Islet precursor cell (in vitro differentiated cells): ENCODE data around the gene PAQR3.
A peak's percentile ranks its signal among the peaks of the same experiment; 100 is the strongest.

Experiments
- DNase-seq: peaks from one replicate; pipeline ENCODE4 v3.0.0-alpha.2; 2018

Gene PAQR3, protein sequence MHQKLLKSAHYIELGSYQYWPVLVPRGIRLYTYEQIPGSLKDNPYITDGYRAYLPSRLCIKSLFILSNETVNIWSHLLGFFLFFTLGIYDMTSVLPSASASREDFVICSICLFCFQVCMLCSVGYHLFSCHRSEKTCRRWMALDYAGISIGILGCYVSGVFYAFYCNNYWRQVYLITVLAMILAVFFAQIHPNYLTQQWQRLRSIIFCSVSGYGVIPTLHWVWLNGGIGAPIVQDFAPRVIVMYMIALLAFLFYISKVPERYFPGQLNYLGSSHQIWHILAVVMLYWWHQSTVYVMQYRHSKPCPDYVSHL

GRCh38 chr4:78938868-78939666 is at the start of gene PAQR3:
Gene PAQR3 (minus strand): TSS chr4:78939438. CDS start chr4:78939224, 214 bp downstream.
- peak; percentile 91 for DNase-seq

DNA sequence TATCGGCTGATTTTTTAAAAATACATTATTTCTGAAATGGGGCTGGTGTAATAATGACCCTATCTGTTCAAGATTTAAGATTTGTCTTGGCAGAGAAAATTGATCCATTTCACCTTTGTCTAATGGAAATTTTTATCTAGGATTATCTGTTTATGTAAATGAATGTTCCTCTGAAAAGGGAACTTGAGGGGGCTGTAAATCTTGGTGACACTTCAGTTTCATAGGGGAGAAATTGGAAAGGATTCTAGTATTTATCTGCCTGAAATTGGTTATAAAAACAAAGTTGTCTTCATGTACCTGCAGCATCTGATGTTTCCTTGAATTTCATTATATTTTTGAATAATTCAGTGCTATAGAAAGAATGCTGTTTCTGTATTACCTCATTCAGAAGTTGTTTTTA is 48.4 kb upstream of the PAQR3 start:
- no peak for DNase-seq

DNA sequence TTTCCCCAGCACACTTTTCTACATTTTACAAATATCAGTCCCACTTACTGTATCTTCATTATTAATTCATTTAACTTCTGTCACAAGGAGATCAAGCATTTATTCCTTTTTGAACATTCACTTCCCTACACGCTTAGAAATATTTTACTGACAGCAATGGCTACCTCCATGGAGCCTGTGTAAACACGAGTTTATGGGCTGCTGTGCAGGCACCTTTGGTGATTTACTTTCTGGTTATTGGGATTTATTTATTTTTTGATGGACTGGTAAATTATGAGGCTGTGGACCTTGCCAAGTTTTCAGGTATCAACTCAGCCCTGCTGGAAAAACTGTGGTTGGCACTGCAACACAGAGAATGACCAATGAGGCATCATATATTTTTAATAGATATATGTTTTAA is 45.4 kb upstream of the PAQR3 start:
- DNase-seq: no peak

GRCh38 chr4:78975865-78976264 is 36.6 kb upstream of the PAQR3 start:
- no peak for DNase-seq

DNA sequence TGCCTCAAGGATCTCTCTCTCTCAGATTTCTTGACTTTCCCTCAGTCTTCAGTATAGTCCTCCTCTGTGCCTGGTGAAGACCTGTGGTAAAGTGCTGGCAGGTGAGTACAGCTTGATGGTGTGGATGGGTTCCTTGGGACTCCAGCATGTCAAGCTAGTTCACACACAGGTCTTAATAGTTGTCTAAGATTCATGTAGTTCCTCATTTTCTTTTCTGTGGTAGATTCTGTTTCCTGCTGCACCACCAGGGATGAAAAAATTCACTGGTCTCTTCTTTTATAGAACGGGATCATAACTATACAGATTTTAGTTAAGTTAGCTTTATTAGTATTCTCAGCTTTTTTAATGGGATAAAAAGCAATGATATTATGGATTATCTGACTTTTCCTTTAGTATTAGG is 32.5 kb upstream of the PAQR3 start:
- DNase-seq: no peak

- DNase-seq: no peak
Measured at GRCh38 chr4:78971326-78971725, 32.1 kb upstream of the PAQR3 start.

GRCh38 chr4:78962597-78963115 is 23.4 kb upstream of the PAQR3 start:
- no peak for DNase-seq

DNA sequence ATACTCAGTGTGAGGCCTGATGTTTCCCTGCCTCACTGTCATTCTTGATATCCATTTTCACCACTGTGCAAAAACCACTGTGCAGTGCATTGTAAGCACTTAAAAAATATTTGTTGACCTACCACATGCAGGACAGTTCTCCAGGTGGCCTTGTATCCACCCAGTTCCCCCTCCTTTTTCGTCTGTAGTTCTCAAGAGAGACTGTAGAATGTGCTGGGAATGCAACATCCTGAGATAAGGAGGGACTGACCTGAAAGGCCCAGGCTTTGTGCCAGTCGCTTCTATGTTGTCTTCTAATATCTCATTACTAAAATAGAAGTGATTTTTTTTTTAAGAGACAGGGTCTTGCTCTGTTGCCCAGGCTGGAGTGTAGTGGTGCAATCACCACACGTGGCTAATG is 21.7 kb upstream of the PAQR3 start:
- no peak for DNase-seq

- DNase-seq: no peak
Measured at GRCh38 chr4:78956975-78957374, 17.7 kb upstream of the PAQR3 start.

DNA sequence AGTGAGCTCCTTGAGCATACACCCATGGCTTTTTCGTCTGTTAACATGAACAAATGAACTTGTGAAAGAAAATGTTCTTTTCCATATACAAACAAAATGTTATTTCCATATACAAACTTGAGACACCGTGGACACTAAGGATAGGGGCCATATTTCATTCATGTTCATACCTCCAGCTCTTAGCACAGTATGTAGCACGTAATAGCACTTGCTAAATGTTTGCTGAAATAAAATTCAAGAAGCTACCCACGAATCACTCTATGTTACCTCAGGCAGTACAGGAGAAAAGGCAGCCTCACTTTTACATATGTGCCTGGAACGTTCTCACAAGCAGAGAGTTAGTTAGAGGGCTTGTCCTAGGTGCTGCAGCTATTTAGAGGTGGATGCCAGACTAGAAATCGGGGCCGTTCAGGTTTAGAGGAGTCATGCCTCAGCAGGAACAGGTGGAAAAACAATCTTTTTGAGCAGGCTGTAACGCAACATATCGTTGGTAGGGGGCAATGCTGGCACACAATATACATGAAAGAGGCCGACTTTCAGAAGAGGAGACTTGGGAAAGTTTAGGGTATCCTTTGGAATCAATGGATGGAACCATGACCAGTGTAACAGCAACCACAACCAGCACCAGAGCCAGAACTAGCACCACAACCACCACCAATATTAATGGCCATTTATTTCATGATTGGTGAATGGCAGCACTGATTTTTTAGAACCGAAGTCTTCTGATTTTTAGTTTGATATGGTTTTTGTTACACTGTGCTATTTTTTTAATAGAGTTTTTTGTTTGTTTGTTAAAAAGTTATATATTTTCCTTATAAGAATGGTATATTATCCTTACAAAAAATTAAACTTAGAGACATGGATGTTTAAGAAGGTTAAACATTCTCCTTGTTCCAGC is 14.8 kb upstream of the PAQR3 start:
- no peak for DNase-seq

DNA sequence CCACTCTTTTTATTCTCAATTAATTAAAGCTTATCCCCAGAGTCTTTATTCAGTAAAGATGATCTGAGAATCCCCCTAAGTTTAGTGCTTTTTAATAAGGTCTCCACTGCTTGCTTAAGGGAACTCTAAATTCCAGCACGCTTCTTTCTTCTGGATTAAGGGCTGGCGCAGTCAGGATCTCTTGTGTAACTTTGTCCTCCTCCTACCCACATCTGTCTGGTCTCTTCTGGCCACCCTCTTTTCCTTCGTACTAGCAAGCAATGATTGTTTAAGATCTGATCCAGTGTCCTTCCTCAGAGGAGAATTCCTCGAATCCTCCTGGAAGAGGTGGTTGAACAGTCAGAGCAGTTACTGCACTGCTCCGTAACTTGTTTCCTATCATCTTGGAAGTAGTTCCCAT is 14.0 kb upstream of the PAQR3 start:
- no peak for DNase-seq

GRCh38 chr4:78951862-78952472 is 12.7 kb upstream of the PAQR3 start:
- DNase-seq: no peak

GRCh38 chr4:78949735-78950134 is 10.5 kb upstream of the PAQR3 start:
- no peak for DNase-seq

- DNase-seq: no peak
Measured at GRCh38 chr4:78945651-78946179, 6.5 kb upstream of the PAQR3 start.

GRCh38 chr4:78944381-78944780 is 5.1 kb upstream of the PAQR3 start:
- DNase-seq: no peak

DNA sequence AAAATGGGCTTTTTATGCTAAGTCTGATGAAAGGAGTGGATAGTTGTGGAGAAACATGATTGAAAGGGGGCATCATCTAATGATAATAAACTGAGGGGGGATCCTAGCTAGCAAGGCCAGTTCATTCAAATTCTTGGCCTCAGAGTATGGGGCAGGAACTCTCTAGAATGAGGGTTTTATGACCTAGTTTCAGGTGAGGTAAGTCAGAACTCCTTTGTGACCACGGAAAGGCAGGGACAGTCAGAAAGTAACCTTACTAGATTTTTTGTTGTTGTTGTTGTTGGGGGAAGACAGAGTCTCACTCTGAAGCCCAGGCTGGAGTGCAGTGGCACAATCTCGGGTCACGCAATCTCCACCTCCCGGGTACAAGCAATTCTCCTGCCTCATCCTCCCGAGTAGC is 1.5 kb upstream of the PAQR3 start:
- DNase-seq: no peak

GRCh38 chr4:78939667-78940008 is 400 bp upstream of the PAQR3 start:
- DNase-seq: no peak

DNA sequence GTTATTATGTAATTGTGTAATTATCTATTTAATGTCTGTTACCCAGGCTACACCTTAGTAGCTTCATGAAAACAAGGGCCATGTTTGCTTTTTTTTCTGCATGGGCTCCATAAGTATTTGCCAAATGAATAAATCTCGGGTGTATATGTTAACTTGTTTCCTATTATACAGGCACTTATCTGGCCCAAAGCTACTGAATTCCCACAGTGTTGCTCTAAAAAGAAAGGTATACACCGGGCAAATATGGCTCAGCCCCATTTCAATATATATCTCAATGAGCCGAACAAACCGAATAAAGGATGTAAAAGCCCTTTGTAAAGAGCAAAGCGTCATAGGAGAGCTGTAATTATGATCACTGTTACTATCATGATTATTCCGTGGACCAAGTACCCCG is 767 bp downstream of the PAQR3 start:
- DNase-seq: no peak

DNA sequence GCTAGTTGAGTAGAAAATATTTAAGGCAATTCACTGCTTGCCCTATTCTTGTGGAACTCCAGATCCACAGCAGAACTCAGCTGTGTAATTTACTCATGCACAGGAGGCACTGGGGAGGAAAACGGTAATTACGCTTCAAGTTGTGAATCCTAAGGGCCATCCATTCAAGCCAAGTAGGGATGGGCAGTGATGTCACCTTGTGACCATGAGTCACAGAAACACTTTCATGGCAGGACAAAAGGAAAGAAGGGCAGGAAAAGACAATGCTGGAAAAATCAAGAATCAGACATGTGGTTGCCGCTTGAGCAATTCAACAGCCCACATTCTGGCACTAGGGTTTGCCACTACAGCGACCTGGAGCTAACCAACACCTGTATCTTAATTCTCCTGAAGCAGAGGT is 1.4 kb downstream of the PAQR3 start:
- peak; percentile 69 for DNase-seq

- no peak for DNase-seq
Measured at GRCh38 chr4:78936989-78937388, 2.2 kb downstream of the PAQR3 start.

- no peak for DNase-seq
Measured at GRCh38 chr4:78930016-78930629, 9.1 kb downstream of the PAQR3 start.

GRCh38 chr4:78928835-78929234 is 10.4 kb downstream of the PAQR3 start:
- no peak for DNase-seq
